ENCODE data around the gene TAF10. TPM values are rescaled to one million over a fixed set of nuclear protein-coding genes. Genes with fewer than 3 reads are reported as not detected.

Gene TAF10
- total and polyA plus RNA-seq, 7 experiments from 2014 or later: 116 to 247 (median 129) TPM

DNA sequence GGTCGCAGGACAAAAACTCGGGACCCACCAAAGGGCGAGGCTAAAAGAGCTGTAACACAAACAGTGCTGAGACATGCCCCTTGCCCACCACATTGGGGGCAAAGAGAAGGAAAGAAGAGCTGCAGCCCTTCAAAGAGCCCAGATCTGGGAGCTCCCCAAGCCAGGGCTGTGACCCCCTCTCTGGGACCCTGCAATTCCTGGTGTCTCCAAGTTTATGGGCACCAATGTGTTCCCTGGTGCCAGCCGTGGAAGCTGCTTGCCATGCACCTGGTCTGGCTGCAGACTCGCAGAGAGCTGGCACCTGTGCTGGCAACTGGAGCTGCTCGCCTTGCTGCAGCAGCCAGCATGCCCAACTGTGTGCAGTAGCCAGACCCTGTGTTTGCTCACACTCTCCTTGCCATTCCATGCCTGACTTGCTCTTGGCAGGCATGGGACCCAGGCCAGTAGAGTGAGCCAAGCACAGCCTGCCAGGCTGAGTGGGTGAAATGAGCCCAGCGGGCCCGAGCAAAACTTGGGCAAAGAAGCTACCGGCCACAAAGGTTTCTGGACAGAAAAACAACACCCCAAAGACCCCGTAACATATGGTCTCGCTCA lies 24.6 kb downstream of the TAF10 start:
- H3K4me3 Mint-ChIP-seq: no peak overlapping the region
- DNase-seq: no peak
- H3K27ac ChIP-seq (ENCODE audit: low read depth, low read length): no peak overlapping the region
- H3K4me1 ChIP-seq (ENCODE audit: control insufficient read depth in 2 of 2, insufficient read depth in 2 of 2, low read length in 2 of 2): no peaks in the 10 kb centered on the region
- ChIA-PET POLR2A (no interaction called here), CTCF (no interaction called here)
- peaks cover 0 to 14% (median 4%) of the 10 kb centered on the region in 3 experiments for H3K9me3 ChIP-seq (ENCODE audit: control insufficient read depth in 2 of 3, low read length in 3 of 3)
- no peak overlapping the region for H3K4me3 ChIP-seq (ENCODE audit: low read length)
- no peak overlapping the region for H3K27ac Mint-ChIP-seq
- peaks cover 27 to 50% (median 33%) of the 10 kb centered on the region in 5 donors for H3K36me3 Mint-ChIP-seq
- peaks cover 0 to 4% (median 0%) of the 10 kb centered on the region in 3 experiments for H3K36me3 ChIP-seq (ENCODE audit: control insufficient read depth in 2 of 3, insufficient read depth in 3 of 3, low read length in 3 of 3)
- intact Hi-C loops (cut with micrococcal nuclease): no loop called here
- H3K27me3 ChIP-seq (ENCODE audit: control insufficient read depth in 2 of 2, insufficient read depth in 2 of 2, low read length in 2 of 2): no peaks in the 10 kb centered on the region
- H3K4me1 Mint-ChIP-seq: peaks cover 0 to 11% (median 2%) of the 10 kb centered on the region in 7 donors
- H3K9me3 Mint-ChIP-seq: peaks cover 8 to 26% (median 21%) of the 10 kb centered on the region in 11 donors
- no peaks in the 10 kb centered on the region for H3K27me3 Mint-ChIP-seq
- ATAC-seq: no peak

DNA sequence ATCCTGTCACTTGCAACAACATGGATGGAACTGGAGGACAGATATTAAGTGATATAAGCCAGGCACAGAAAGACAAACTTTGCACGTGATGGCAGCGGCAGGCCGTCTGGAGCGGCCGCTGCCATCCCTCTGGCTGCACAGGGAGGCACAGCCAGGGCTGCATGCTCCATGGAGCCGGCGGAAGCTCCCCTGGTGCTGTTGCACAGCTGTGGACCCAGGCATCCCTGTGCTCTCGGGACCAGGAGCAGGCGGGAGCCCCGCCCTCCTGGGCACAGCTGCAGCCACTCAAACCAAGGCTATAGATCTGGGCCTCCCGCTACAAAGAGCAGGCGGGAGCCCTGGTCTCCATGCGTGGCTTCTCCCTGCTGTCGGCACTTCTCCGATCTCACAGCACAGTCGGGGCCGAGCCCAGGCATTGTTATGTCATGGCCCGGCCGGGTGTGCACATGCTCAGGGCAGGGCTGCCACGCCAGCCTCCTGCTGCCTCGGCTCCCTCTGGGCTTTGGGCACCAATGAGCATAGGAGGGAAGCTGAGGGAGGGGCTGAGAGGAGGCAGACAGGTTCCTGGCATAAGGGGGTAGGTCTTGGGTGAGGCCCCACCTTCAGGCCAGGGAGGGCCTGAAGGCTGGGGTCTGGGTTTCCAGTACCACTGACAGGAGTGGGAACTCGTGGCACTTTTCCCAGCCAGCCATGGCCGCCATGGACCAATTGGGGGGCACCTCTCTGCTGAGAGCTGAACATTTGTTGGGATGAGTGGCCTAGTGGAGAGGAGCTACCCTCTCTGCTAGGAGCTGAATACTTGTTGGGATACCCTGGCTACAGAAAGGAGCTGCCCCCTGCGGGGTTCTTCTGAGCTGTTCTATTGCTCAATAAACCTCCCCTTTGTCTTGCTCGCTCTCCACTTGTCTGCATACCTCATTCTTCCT lies 25.3 kb downstream of the TAF10 start:
- Mint-ChIP-seq H3K9me3 (peaks cover 8 to 31% (median 23%) of the 10 kb centered on the region in 11 donors), H3K36me3 (peaks cover 25 to 53% (median 38%) of the 10 kb centered on the region in 5 donors), H3K27me3 (no peaks in the 10 kb centered on the region), H3K4me3 (no peak overlapping the region), H3K4me1 (peaks cover 0 to 8% (median under 1%) of the 10 kb centered on the region in 7 donors), H3K27ac (no peak overlapping the region)
- Histone ChIP-seq H3K4me3 (ENCODE audit: low read length) (no peak overlapping the region), H3K27ac (ENCODE audit: low read depth, low read length) (no peak overlapping the region), H3K9me3 (ENCODE audit: control insufficient read depth in 2 of 3, low read length in 3 of 3) (peaks cover 0 to 14% (median 4%) of the 10 kb centered on the region in 3 experiments), H3K4me1 (ENCODE audit: control insufficient read depth in 2 of 2, insufficient read depth in 2 of 2, low read length in 2 of 2) (no peaks in the 10 kb centered on the region), H3K36me3 (ENCODE audit: control insufficient read depth in 2 of 3, insufficient read depth in 3 of 3, low read length in 3 of 3) (peaks cover 0 to 2% (median 0%) of the 10 kb centered on the region in 3 experiments), H3K27me3 (ENCODE audit: control insufficient read depth in 2 of 2, insufficient read depth in 2 of 2, low read length in 2 of 2) (no peaks in the 10 kb centered on the region)
- ATAC-seq: no peak
- ChIA-PET CTCF (no interaction called here), POLR2A (no interaction called here)
- no peak for DNase-seq
- intact Hi-C loops (cut with micrococcal nuclease): no loop called here

DNA sequence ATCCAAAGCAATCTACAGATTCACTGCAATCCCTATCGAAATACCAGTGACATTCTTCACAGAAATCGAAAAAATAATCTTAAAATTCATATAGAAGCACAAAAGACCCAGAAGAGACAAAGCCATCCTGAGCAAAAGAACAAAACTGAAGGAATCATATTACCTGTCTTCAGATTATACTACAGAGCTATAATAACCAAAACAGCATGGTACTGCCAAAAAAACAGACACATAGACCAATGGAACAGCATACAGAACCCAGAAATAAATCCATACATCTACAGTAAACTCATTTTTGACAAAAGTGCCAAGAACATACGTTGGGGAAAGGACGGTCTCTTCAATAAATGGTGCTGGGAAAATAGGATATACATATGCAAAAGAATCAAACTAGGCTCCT lies 27.5 kb downstream of the TAF10 start:
- Histone ChIP-seq H3K4me3 (ENCODE audit: low read length) (no peak overlapping the region), H3K27ac (ENCODE audit: low read depth, low read length) (no peak overlapping the region), H3K4me1 (ENCODE audit: control insufficient read depth in 2 of 2, insufficient read depth in 2 of 2, low read length in 2 of 2) (no peaks in the 10 kb centered on the region), H3K27me3 (ENCODE audit: control insufficient read depth in 2 of 2, insufficient read depth in 2 of 2, low read length in 2 of 2) (no peaks in the 10 kb centered on the region), H3K9me3 (ENCODE audit: control insufficient read depth in 2 of 3, low read length in 3 of 3) (peaks cover 0 to 14% (median 4%) of the 10 kb centered on the region in 3 experiments), H3K36me3 (ENCODE audit: control insufficient read depth in 2 of 3, insufficient read depth in 3 of 3, low read length in 3 of 3) (no peaks in the 10 kb centered on the region)
- Mint-ChIP-seq H3K9me3 (peaks cover 8 to 36% (median 23%) of the 10 kb centered on the region in 11 donors), H3K4me1 (peaks cover 0 to 6% (median 0%) of the 10 kb centered on the region in 7 donors), H3K36me3 (peaks cover 27 to 57% (median 44%) of the 10 kb centered on the region in 5 donors), H3K4me3 (no peak overlapping the region), H3K27me3 (no peaks in the 10 kb centered on the region), H3K27ac (no peak overlapping the region)
- ATAC-seq: no peak
- ChIA-PET CTCF (no interaction called here), POLR2A (no interaction called here)
- no peak for DNase-seq
- intact Hi-C loops (cut with micrococcal nuclease): no loop called here

DNA sequence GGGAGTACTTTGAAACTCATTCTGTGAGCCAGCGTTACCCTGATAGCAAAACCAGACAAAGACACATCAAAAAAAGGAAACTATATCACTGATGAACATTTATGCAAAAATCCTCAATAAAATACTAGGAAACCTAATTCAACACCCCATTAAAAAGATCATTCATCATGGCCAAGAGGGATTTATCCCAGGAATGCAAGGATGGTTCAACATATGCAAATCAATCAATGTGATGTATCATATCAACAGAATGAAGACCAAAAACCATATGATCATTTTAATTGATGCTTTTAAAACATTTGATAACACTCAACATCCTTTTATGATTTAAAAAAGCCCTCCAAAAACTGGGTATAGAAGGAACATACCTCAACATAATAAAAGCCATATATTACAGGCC lies 28.4 kb downstream of the TAF10 start:
- DNase-seq (no peak), ATAC-seq (no peak)
- Mint-ChIP-seq H3K9me3 (peaks cover 8 to 36% (median 23%) of the 10 kb centered on the region in 11 donors), H3K36me3 (peaks cover 27 to 57% (median 44%) of the 10 kb centered on the region in 5 donors), H3K4me1 (peaks cover 0 to 6% (median under 1%) of the 10 kb centered on the region in 7 donors), H3K27ac (no peak overlapping the region), H3K4me3 (no peak overlapping the region), H3K27me3 (no peaks in the 10 kb centered on the region)
- intact Hi-C loops (cut with micrococcal nuclease): no loop called here
- POLR2A ChIA-PET: no interaction called here
- Histone ChIP-seq H3K27ac (ENCODE audit: low read depth, low read length) (no peak overlapping the region), H3K27me3 (ENCODE audit: control insufficient read depth in 2 of 2, insufficient read depth in 2 of 2, low read length in 2 of 2) (no peaks in the 10 kb centered on the region), H3K9me3 (ENCODE audit: control insufficient read depth in 2 of 3, low read length in 3 of 3) (peaks cover 0 to 14% (median 4%) of the 10 kb centered on the region in 3 experiments), H3K36me3 (ENCODE audit: control insufficient read depth in 2 of 3, insufficient read depth in 3 of 3, low read length in 3 of 3) (no peaks in the 10 kb centered on the region), H3K4me1 (ENCODE audit: control insufficient read depth in 2 of 2, insufficient read depth in 2 of 2, low read length in 2 of 2) (no peaks in the 10 kb centered on the region), H3K4me3 (ENCODE audit: low read length) (no peak overlapping the region)
- CTCF ChIA-PET: no interaction called here

DNA sequence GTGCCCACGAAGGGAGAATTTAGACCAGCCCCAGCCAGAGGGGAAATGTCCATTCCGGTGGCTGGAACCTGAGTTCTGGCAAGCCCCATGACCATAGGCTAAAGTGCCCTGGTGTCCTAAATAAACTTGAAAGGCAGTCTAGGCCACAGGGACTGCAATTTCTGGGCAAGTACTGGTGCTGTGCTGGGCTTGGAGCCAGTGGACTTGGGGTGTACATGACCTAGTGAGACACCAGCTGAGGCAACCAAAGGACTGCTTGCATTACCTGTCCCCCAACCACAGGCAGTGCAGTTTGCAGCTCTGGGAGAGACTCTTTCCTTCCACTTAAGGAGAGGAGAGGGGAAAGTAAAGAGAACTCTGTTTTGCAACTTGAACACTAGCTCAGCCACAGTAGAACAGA lies 32.3 kb downstream of the TAF10 start:
- ATAC-seq (no peak), DNase-seq (no peak)
- H3K27ac Mint-ChIP-seq: no peak overlapping the region
- peaks cover 23 to 46% (median 37%) of the 10 kb centered on the region in 5 donors for H3K36me3 Mint-ChIP-seq
- intact Hi-C loops (cut with micrococcal nuclease): no loop called here
- Histone ChIP-seq H3K27me3 (ENCODE audit: control insufficient read depth in 2 of 2, insufficient read depth in 2 of 2, low read length in 2 of 2) (no peaks in the 10 kb centered on the region), H3K4me1 (ENCODE audit: control insufficient read depth in 2 of 2, insufficient read depth in 2 of 2, low read length in 2 of 2) (no peaks in the 10 kb centered on the region), H3K9me3 (ENCODE audit: control insufficient read depth in 2 of 3, low read length in 3 of 3) (peaks cover 0 to 12% (median 4%) of the 10 kb centered on the region in 3 experiments), H3K36me3 (ENCODE audit: control insufficient read depth in 2 of 3, insufficient read depth in 3 of 3, low read length in 3 of 3) (no peaks in the 10 kb centered on the region), H3K4me3 (ENCODE audit: low read length) (no peak overlapping the region), H3K27ac (ENCODE audit: low read depth, low read length) (no peak overlapping the region)
- ChIA-PET POLR2A (interaction anchor here (1.2 kb wide), 1 partner anchor 32 kb away, joined by 4 read pairs; the partner anchor contains the start of gene TAF10), CTCF (no interaction called here)
- H3K27me3 Mint-ChIP-seq: no peaks in the 10 kb centered on the region
- no peak overlapping the region for H3K4me3 Mint-ChIP-seq
- H3K9me3 Mint-ChIP-seq: peaks cover 6 to 32% (median 21%) of the 10 kb centered on the region in 11 donors
- H3K4me1 Mint-ChIP-seq: peaks cover 0 to 12% (median 4%) of the 10 kb centered on the region in 7 donors

DNA sequence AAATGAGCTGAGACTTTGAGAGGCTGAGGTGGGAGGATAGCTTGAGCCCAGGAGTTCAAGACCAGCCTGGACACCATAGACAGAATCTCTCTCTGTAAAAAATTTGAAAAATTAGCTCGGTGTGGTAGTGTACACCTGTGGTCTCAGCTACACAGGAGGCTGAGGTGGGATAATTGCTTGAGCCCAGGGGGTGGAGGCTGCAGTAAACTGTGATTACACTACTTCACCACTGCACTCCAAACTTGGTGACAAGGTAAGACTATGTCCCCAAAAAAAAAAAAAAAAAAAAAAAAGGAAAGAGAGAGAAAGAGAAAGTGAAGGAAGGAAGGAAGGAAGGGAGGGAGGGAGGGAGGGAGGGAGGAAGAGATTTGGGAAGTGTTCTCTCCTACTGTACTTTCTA lies 33.9 kb downstream of the TAF10 start:
- H3K9me3 Mint-ChIP-seq: peaks cover 1 to 17% (median 5%) of the 10 kb centered on the region in 11 donors
- Histone ChIP-seq H3K9me3 (ENCODE audit: control insufficient read depth in 2 of 3, low read length in 3 of 3) (no peaks in the 10 kb centered on the region), H3K4me3 (ENCODE audit: low read length) (no peak overlapping the region), H3K36me3 (ENCODE audit: control insufficient read depth in 2 of 3, insufficient read depth in 3 of 3, low read length in 3 of 3) (no peaks in the 10 kb centered on the region), H3K27me3 (ENCODE audit: control insufficient read depth in 2 of 2, insufficient read depth in 2 of 2, low read length in 2 of 2) (no peaks in the 10 kb centered on the region), H3K27ac (ENCODE audit: low read depth, low read length) (no peak overlapping the region), H3K4me1 (ENCODE audit: control insufficient read depth in 2 of 2, insufficient read depth in 2 of 2, low read length in 2 of 2) (no peaks in the 10 kb centered on the region)
- H3K4me1 Mint-ChIP-seq: peaks cover 0 to 12% (median 4%) of the 10 kb centered on the region in 7 donors
- H3K27ac Mint-ChIP-seq: no peak overlapping the region
- DNase-seq (no peak), ATAC-seq (no peak)
- CTCF ChIA-PET: interaction anchor here (0.7 kb wide), 1 partner anchor 931 kb away, joined by 3 read pairs; no protein-coding TSS in a partner anchor
- H3K36me3 Mint-ChIP-seq: peaks cover 8 to 35% (median 27%) of the 10 kb centered on the region in 5 donors
- POLR2A ChIA-PET: no interaction called here
- no peaks in the 10 kb centered on the region for H3K27me3 Mint-ChIP-seq
- no peak overlapping the region for H3K4me3 Mint-ChIP-seq
- intact Hi-C loops (cut with micrococcal nuclease): no loop called here

Measured in naive thymus-derived CD4-positive, alpha-beta T cell (primary cell).